HG02588 (cell line): ENCODE measurements around the gene KMT2E.
A peak's percentile ranks its signal among the peaks of the same experiment; 100 is the strongest.

ENCODE experiments used
- ATAC-seq: cut with Tn5 transposase; IDR thresholded peaks from one replicate; pipeline ENCODE4 v1.9.1; 2021; ENCODE audit warnings: mild to moderate bottlenecking, moderate library complexity; ENCODE audit not compliant: unreplicated experiment

The KMT2E gene

DNA sequence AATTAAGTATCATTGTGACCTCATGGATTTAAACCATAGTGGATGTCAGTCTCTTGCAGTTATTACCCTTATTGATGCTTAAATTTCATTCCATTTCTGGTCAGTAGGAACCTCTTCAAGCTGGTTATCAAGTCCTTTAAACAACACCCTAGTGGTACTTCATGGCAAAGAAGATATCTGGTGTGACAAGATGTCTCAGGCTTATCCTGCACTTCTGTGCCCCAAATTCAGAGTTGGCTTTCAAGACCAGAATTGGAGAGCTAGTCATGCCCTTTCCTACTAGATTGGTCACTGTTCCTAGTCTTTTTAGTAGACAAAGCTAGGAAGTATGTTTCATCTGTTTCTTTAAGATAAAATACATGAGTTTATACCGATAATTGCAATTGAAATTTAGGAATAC, 54.9 kb downstream of the KMT2E start:
- ATAC-seq, result no peak

DNA sequence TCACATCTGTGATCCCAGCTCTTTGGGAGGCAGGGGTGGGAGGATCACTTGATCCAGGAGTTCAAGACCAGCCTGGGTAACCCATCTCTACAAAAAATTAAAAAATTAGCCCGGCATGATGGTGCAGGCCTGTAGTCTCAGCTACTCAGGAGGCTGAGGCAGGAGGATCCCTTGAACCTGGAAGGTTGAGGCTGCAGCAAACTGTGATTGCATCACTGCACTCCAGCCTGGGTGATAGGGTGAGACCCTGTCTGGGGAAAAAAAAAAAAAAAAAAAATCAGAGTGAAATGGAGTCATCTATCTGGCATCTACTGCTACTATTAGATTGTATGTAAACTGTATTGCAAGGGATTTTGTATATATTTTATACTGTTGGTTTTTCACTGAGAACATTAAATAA, 59.1 kb downstream of the KMT2E start:
- no peak for ATAC-seq

DNA sequence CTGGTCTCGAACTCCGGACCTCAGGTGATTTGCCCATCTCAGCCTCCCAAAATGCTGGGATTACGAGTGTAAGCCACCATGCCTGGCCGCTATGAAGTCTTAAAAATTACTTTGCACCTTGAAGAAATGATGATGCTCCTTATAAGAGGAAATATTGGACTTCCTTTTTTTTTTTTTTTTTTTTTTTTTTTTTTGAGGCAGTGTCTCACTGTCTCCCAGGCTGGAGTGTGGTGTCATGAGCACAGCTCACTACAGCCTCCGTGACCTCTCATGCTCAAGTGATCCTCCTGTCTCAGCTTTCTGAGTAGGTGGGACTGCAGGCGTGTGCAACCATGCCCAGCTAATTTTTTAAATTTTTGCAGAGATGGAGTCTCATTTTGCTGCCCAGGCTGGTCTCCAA, 65.3 kb downstream of the KMT2E start:
- ATAC-seq, result no peak

DNA sequence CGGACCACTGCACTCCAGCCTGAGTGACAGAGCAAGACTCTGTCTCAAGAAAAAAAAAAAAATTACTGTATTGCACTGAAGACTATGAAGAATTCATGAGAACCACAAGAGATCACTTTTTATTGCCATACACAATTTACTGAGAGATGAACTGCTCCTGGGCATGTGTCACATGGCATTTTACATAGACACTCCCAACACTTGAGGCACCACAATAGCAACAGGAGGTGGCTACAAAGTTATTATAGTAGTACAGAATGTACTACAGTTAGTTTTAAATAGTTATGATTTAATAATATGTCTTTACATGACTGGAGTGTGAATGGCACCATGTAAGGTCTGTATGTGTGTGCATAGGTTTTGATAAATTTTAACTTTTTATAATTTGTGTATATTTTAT, 70.6 kb downstream of the KMT2E start:
- ATAC-seq, result no peak

DNA sequence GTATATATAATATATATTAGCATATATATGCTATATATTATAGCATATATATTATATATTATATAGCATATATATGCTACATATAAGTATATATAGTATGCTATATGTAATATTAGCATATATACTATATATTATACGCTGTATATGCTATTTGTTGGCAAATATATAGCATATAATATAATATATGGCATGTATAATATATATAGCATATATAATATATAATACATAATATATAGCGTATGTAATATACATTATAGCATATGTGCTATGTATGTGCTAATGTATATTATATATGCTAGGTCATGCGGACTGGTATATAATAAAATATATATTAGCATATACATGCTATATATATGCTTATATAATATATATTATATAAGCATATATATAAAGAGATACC, 72.8 kb downstream of the KMT2E start:
- no peak for ATAC-seq

DNA sequence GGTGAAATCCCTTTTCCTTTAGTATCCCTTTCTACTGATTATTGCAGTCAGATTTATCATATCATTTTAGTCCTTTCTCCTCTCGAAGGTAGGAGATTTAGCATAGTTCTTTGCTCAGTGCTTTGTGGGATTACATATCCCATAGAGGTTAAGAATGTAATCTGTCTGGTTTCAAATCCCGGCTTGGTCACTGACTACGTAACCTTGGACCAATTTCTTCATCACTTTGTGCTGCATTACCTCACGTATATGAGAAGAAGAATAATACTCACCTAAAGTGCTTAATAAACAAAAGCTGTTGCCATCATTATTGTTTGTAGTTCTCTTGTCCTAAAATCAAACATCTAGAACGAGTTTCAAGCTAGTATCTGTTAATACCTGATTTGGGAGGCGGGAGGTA, 74.0 kb downstream of the KMT2E start:
- ATAC-seq, result no peak

DNA sequence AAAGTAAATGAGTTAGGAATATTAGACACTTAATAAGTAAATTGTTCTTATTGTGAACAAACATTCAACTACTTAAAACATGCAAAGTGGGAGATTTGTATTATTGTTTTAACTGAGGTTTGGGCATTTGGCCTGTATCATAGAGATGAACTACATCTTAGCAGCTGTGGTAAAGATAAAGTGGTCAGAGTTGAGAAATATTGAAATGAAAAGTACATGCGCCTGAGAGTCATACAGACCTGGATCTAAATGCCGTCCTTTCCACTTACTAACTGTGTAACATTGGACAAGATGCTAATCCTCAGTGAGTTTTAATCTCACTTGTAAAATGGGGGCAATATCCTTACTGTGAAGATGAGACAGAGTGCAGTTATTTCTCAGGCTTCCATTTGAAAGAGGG, 74.5 kb downstream of the KMT2E start:
- no peak for ATAC-seq

DNA sequence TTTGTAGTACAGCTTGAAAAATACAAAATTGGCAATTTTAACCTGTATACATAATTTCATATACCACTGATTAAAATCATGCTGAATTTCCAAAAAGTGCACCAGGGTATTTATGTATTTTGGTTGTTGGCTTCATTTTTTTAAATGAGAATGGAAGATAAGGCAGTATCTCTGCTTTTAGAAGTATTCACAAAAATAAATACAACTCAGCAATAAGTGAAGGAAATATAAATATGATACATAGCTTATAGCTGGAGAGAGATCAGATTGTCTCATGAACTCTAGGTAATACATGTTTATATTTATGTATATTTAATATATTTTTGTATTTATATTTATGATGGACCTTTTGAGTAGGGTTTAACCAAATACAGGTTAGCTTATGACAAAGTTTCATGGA, 81.0 kb downstream of the KMT2E start:
- no peak for ATAC-seq

DNA sequence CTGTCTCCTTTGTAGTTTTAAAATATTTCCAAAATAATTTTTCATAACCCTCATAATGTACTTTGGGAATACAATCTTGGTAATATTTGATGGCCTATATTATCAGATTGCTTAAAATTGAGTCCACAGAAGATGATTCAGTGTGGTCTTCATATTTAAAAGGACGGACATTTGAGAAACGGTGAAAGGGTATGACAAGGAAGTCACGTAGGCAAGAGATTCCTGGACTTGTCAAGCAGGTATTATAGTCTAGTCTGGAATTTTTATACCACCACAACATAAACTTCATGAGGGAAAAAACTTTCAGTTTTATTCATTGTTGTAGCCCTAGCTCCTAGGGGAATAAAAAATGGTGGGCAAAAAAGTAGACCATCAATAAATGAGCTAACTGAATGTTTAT, 82.3 kb downstream of the KMT2E start:
- no peak for ATAC-seq

DNA sequence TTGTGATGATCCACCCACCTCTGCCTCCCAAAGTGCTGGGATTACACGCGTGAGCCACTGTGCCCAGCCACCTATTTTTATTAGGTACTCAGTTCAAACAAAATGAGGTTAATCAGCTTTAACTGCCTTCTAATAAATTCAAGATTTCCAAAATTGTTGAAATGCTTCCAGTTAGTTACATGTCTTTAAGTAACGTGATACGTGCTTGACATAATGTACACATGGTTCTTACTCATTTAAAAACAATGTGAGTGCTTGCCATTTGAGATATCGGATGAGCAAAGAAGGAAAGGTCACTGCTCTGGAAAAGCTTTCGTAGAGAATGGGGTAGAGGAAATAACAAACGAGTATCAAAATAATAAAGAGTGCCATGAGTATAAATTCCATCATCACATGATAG, 83.6 kb downstream of the KMT2E start:
- ATAC-seq, result no peak

DNA sequence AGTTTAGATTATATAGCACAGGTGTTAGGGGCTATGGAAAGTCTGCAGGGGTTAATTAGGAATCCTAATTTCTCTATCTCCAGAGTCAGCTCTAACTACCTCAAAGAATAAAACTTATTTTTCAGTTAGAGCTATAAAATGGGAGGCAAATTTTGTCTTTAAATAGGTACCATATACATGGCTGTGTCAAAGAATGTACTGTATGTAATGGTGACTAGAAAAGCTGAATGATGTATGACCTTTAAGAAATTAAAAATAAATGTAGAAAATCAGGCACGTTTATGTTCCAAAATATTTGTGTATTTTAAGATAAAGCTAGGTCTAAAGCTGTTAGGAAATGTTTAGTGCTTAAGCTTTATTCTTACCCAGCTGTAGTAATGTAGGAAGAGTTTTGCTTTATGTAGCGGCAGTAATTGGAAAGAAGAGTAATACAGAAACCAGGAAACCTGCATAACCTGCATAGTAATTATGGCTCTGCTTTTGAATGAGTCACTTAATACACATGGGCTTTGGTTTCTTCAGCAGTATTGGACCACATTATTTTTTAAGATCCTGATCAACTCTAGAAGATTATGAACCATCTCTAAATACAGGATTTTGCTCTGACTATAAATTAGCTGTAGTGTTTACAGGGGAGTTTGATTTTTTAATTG, 85.0 kb downstream of the KMT2E start:
- peak; percentile 78 for ATAC-seq

DNA sequence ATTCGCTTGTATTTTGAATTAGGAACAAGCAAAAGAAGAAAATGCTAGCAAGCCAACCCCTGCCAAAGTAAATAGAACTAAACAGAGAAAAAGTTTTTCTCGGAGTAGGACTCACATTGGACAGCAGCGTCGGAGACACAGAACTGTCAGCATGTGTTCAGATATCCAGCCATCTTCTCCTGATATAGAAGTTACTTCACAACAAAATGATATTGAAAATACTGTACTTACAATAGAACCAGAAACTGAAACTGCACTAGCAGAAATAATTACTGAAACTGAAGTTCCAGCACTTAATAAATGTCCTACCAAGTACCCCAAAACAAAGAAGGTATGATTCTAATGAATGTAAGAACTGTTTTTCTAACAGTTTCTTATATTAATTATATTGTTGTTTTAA, 87.9 kb downstream of the KMT2E start:
- no peak for ATAC-seq

DNA sequence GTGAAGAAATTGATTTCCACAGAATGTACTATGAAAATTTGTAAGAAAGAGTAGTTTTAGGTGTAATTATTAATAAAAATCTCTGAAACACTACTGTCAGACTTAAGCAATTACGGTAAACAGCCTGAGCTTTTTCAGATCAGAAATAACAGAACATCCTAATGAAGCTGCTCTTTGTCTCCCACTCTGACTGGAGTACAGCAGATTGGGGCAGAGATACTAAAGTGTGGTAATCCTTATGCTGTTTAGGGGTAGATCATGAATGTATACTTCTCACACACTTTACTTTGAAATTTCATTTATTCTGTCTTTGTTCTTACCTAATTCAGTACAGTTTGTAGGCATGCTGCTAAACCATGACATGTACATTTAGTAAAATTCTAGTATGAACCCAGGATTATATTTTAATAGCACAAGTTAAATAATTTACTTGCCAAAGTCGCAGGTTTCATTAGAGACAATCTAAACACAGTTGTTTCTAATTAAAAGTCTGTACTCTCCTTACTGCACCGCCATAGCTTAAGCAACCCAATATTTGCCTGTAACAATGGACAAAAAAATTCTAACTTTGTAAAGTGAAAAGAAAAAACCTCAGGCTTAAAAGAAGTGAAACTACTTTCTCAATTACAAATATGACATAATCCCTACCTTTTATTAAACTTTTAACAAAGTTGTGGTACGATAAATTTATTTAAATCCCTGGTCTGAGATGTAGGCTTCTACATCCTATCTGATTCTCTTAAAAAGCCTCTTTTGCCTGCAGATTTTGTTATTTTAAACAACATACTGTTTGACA, 88.8 kb downstream of the KMT2E start:
- ATAC-seq, result no peak

DNA sequence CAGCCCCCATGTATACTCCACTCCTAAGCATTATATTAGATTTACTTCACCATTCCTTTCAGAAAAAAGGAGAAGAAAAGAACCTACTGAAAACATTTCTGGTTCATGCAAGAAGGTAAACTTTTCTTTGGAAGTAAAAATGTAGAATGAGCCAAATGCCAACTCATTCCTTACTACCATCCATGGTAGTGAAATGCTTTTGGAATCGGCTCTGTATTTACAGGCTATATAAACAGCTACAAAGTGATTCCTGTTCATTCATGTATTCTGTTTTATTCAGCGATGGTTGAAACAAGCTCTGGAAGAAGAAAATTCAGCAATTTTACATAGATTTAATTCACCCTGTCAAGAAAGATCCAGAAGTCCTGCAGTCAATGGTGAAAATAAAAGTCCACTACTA, 91.6 kb downstream of the KMT2E start:
- ATAC-seq, result no peak

DNA sequence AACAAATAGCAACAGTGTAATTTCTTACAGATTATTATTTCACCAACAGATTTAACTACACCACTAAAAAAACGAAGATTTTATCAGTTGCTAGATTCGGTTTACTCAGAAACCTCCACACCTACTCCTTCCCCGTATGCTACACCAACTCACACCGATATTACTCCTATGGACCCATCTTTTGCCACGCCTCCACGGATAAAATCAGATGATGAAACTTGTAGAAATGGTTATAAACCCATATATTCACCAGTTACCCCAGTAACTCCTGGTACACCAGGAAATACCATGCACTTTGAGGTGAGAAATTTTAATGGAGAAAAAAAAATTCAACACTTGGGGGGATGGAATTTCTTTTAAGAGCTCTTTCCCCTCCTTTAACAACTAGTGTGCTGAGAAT, 92.5 kb downstream of the KMT2E start:
- no peak for ATAC-seq

DNA sequence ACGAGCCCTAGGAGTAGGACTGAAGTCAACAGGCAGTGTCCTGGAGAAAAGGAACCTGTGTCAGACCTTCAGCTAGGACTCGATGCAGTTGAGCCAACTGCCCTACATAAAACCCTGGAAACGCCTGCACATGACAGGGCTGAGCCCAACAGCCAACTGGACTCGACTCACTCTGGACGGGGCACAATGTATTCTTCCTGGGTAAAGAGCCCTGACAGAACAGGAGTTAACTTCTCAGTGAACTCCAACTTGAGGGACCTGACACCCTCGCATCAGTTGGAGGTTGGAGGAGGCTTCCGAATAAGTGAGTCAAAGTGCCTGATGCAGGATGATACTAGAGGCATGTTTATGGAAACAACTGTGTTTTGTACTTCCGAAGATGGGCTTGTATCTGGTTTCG, 93.5 kb downstream of the KMT2E start:
- no peak for ATAC-seq

DNA sequence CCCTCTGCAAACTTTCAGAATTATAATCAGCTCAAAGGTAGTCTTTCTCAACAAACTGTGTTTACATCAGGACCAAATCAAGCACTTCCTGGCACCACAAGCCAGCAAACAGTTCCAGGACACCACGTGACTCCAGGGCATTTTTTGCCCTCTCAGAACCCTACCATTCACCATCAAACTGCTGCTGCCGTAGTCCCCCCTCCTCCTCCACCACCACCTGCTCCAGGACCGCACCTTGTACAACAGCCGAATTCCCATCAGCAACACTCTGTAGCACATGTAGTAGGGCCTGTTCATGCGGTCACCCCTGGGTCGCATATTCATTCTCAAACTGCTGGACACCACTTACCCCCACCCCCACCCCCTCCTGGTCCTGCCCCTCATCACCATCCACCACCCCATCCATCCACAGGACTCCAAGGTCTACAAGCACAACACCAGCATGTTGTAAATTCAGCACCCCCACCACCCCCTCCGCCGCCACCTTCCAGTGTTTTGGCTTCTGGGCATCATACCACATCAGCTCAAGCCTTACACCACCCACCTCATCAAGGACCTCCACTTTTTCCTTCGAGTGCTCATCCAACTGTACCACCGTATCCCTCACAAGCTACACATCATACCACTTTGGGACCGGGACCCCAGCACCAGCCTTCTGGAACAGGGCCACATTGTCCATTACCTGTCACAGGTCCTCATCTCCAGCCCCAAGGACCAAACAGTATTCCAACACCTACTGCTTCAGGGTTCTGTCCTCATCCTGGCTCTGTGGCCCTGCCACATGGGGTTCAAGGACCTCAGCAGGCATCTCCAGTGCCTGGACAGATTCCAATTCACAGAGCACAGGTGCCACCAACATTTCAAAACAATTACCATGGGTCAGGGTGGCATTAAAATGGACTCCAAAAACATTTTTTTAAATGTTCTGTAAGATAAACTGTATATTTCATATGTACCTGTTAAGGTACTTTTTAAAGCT, 98.7 kb downstream of the KMT2E start:
- no peak for ATAC-seq

DNA sequence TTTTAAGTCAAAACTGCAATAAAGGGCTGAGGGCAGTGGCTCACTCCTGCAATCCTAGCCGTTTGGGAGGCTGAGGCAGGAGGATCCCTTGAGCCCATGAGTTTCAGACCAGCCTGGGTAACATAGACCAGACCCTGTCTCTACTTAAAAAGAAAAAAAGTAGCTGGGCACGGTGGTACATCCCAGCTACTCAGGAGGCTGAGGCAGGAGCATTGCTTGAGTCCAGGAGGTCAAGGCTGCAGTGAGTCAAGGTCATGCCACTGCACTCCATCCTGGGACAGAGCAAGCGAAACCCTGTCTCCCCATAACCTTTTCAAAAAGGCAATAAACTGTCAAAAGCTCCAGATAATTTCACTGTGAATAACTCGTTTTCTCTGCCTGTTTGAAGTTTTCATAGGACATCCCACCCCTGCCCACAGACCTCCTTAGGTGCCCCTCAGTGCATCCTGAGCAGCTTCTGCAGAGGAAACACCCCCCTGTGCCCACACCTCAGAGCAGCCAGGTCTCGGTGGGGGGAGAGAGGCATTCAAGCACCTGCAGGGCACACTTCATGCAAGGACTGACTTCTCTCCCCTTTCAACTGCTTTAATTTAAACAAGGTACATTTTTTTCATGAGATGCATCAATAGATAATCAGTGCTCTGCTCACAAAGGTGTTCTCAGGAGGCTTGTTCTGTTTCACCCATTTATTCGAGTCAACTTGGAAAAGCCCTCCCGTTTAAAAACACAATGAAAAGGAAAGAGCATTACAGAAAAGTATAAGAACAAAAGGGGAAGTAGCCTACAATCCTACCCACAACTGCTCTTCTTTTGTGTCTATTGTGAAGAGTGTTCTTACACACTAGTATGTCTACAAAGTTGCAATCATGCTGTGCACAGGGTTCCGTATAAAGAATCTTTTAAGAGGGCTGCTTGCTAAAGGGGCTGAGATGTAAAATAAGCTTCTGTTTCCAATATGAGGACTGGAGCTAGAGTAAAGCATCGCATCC, 104.9 kb downstream of the KMT2E start:
- ATAC-seq, result no peak

DNA sequence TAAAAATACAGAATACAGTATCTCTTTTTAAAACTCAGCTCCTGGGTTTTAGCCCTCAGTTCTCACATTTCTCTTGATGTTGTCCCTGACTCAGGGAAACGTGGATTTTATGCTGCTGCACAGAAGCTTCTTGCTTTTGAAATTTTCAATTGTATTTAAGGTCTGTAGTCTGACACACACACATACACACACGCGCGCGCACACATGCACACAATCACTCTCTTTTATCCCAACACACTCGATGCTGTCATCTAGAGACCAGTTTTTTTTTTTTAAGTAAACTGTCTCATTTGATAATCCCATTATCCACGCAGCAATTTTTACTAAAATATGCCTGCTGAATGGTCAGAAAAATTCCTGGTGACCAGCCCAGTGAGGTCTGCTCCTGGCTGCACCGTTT, 108.6 kb downstream of the KMT2E start:
- ATAC-seq, result no peak

DNA sequence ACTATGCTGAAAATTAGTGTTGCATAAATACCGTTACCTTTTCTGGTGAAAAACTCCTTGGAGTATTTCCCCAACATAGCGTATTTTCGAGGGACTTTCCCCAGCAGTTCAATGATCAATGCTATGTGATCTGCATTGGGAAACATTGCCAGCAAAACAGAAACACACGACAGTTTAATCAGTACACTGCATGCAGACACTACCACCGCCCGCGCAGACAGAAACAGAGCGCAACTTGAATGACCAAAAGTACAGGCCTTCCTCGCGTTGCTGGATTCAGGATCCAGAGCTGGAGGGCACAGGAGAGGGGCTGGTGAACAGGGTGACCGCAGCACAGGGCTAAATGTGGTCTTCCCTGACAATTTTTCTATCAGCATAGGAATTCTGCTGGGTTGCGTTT, 111.7 kb downstream of the KMT2E start:
- no peak for ATAC-seq
